H1 (cell line): ENCODE measurements around the gene ASH1L.

Experiments used
- FOSL1 ChIP-seq: IDR thresholded peaks from 2 replicates; pipeline ENCODE4 v1.6.1; 2011; ENCODE audit warnings: mild to moderate bottlenecking, low read depth, low read length, moderate library complexity; ENCODE audit not compliant: insufficient read depth
- GABPA ChIP-seq: IDR thresholded peaks from 2 replicates; pipeline ENCODE4 v1.6.1; 2011; ENCODE audit warnings: mild to moderate bottlenecking, low read length, moderate library complexity, borderline replicate concordance; ENCODE audit not compliant: insufficient read depth
- KDM1A ChIP-seq: fragments of 200-600, 300-600 bp; sonication (generic); IDR thresholded peaks from 2 replicates; pipeline ENCODE4 v1.7.1; 2016; ENCODE audit warnings: mild to moderate bottlenecking, low read length, borderline replicate concordance
- POLR2A ChIP-seq, 2 experiments: IDR thresholded peaks; 1 replicate in 1 of 2; 2 replicates in 1 of 2; pipeline ENCODE4 v1.6.1; 2011; ENCODE audit warnings: low read depth in 2 of 2, low read length in 2 of 2, mild to moderate bottlenecking in 2 of 2; ENCODE audit errors: control extremely low read depth in 1 of 2
- RNF2 ChIP-seq: fragments of 200-900, 300-1000 bp; sonication (generic); IDR thresholded peaks from 2 replicates; pipeline ENCODE4 v1.7.1; 2016; ENCODE audit warnings: borderline replicate concordance, low read depth, mild to moderate bottlenecking, antibody characterized with exemption, low read length; ENCODE audit not compliant: poor library complexity, severe bottlenecking; ENCODE audit errors: missing control alignments
- TCF12 ChIP-seq: IDR thresholded peaks from 2 replicates; pipeline ENCODE4 v1.6.1; 2011; ENCODE audit warnings: low read depth, mild to moderate bottlenecking, low read length
- ZNF274 ChIP-seq: IDR thresholded peaks from 2 replicates; pipeline ENCODE4 v1.7.0; 2012; ENCODE audit warnings: low read length, borderline replicate concordance; ENCODE audit errors: extremely low read depth
- TF ChIP-seq, protein P1 (sequence below), 3 experiments: IDR thresholded peaks; 1 replicate in 2 of 3; 2 replicates in 1 of 3; pipeline versions ENCODE4 v1.5.1 to v1.6.1; 2011; ENCODE audit warnings: low read length in 3 of 3, mild to moderate bottlenecking in 3 of 3, inconsistent platforms in 2 of 3, low read depth in 1 of 3, moderate library complexity in 1 of 3; ENCODE audit not compliant: insufficient read depth in 1 of 3; ENCODE audit errors: control extremely low read depth in 1 of 3
- TF ChIP-seq, protein P2 (sequence below): IDR thresholded peaks from 2 replicates; pipeline ENCODE4 v1.6.1; 2011; ENCODE audit warnings: low read length, improper control_type of control experiment

DNA sequence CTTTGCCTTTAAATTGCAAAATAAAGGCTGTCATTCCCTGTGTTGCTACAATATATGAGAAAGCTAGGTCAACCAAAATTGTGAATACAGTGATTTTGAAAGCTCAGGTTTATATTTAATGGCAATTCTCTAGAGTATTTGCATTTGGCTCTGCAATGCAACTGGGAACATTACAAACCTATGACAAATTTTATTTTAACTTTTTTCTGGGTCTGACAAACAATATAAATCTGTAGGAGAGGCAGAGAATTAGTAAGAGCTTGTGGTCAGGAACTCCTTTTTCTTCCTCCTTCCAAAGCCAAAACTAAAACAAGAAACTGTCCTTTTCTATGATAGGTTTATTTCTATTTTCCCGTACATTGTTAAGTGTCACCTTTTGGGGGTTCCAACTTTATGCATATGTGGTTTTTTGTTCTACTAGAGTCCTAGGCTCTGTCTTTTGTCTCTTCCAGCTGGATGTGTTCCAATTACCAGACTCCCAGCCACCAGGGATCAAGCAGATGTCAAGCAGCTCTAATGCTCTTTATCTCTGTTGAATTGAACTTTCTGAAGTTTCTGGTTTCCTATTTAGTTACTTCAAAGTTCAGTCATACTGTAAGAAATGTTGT is 106.9 kb downstream of the ASH1L start:
- TF ChIP-seq RNF2 (no peak), FOSL1 (no peak), TCF12 (no peak), KDM1A (no peak), GABPA (no peak), ZNF274 (no peak), POLR2A (IDR thresholded peaks at IDR 0.05; ENCODE audit: control extremely low read depth in 1 of 2, low read depth in 2 of 2, low read length in 2 of 2) (no peak)
- TF ChIP-seq, protein P1, sequence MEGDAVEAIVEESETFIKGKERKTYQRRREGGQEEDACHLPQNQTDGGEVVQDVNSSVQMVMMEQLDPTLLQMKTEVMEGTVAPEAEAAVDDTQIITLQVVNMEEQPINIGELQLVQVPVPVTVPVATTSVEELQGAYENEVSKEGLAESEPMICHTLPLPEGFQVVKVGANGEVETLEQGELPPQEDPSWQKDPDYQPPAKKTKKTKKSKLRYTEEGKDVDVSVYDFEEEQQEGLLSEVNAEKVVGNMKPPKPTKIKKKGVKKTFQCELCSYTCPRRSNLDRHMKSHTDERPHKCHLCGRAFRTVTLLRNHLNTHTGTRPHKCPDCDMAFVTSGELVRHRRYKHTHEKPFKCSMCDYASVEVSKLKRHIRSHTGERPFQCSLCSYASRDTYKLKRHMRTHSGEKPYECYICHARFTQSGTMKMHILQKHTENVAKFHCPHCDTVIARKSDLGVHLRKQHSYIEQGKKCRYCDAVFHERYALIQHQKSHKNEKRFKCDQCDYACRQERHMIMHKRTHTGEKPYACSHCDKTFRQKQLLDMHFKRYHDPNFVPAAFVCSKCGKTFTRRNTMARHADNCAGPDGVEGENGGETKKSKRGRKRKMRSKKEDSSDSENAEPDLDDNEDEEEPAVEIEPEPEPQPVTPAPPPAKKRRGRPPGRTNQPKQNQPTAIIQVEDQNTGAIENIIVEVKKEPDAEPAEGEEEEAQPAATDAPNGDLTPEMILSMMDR (IDR thresholded peaks at IDR 0.05; ENCODE audit: control extremely low read depth in 1 of 3, insufficient read depth in 1 of 3, low read depth in 1 of 3, low read length in 3 of 3) = no peak
- TF ChIP-seq, protein P2, sequence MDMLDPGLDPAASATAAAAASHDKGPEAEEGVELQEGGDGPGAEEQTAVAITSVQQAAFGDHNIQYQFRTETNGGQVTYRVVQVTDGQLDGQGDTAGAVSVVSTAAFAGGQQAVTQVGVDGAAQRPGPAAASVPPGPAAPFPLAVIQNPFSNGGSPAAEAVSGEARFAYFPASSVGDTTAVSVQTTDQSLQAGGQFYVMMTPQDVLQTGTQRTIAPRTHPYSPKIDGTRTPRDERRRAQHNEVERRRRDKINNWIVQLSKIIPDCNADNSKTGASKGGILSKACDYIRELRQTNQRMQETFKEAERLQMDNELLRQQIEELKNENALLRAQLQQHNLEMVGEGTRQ = no peak
